ENCODE data around the gene ST6GALNAC5.

- no peak for TF ChIP-seq CTCF (IDR thresholded peaks at IDR 0.05 in 4 of 5, conservative IDR thresholded peaks at IDR 0.05 in 1 of 5)
- no peak for TF ChIP-seq POLR2A (IDR thresholded peaks at IDR 0.05)
Observed at GRCh38 chr1:76929136-76929535, 61.9 kb downstream of the ST6GALNAC5 start.

Measured in gastrocnemius medialis (tissue), 4 donors.